Breast epithelium (tissue), 3 donors: ENCODE results near the gene NXN.

ENCODE experiments used
- CTCF ChIP-seq, 3 donors: fragments of 450-650 bp; IDR thresholded peaks; one replicate each; pipeline ENCODE4 v1.5.1; 2016 to 2017; ENCODE audit warnings: antibody characterized with exemption in 3 of 3, mild to moderate bottlenecking in 3 of 3, moderate library complexity in 3 of 3
- POLR2A ChIP-seq: fragments of 450-650 bp; IDR thresholded peaks from one replicate; pipeline ENCODE4 v1.6.1; 2016; ENCODE audit warnings: antibody characterized with exemption, mild to moderate bottlenecking, moderate library complexity

GRCh38 chr17:778096-778495 is 201.5 kb downstream of the NXN start:
- TF ChIP-seq CTCF (IDR thresholded peaks at IDR 0.05): no peak
- no peak for TF ChIP-seq POLR2A
